ENCODE results near the gene BCKDHA.

BCKDHA gene

DNA sequence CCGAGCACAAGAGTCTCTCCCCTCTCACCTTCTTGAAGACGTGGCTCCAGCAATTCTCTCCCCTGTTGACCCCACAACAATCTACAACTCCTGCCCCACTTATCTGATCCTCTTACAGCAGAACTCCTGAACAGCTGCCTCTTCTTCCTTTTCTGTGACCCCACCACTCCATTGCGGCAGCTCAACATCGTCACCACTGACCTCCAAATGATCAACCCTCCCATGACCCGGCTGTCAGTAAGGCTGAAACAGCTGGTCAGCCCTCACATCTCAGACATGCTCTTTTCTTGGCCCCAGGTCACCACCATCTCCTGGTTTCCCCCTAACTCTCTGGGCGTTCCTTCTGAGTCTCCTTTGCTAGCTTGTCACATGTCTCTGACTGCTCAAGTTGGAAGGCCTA is 2.3 kb upstream of the BCKDHA start:
- H3K36me3 ChIP-seq (ENCODE audit: control insufficient read depth, insufficient read depth, low read length) = peaks cover 14% of the 10 kb centered on the region
- peak overlapping the region; percentile 2; the same call in 1 of the 2 replicates for H3K4me3 ChIP-seq (replicated peaks; ENCODE audit: low read depth, low read length)
- DNase-seq (ENCODE audit: extremely low read depth, insufficient read length) = no peak
- TF ChIP-seq, protein P1, sequence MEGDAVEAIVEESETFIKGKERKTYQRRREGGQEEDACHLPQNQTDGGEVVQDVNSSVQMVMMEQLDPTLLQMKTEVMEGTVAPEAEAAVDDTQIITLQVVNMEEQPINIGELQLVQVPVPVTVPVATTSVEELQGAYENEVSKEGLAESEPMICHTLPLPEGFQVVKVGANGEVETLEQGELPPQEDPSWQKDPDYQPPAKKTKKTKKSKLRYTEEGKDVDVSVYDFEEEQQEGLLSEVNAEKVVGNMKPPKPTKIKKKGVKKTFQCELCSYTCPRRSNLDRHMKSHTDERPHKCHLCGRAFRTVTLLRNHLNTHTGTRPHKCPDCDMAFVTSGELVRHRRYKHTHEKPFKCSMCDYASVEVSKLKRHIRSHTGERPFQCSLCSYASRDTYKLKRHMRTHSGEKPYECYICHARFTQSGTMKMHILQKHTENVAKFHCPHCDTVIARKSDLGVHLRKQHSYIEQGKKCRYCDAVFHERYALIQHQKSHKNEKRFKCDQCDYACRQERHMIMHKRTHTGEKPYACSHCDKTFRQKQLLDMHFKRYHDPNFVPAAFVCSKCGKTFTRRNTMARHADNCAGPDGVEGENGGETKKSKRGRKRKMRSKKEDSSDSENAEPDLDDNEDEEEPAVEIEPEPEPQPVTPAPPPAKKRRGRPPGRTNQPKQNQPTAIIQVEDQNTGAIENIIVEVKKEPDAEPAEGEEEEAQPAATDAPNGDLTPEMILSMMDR (IDR thresholded peaks at IDR 0.05; ENCODE audit: insufficient read depth, low read length, poor library complexity, severe bottlenecking) = no peak
- no peaks in the 10 kb centered on the region for H3K27me3 ChIP-seq (replicated peaks; ENCODE audit: control insufficient read depth, insufficient read depth, low read length)

DNA sequence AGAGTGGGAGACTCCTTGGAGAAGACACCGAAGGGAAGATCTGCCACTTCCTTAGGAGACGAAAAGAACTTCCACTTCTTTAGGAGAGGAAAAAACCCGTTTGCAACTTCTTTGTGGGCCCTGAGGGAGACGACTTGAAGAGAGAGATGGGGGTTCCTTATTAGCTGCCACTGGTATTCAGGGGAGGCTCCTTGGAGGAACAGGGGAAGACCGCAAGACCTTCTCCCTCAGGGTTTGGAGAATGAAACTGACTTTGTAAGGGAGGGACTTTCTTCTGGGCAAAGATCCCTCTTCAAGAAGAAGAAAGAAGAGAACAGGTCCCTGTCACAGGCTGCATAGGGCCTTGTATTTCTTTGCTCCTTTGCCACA is 416 bp downstream of the BCKDHA start:
- TF ChIP-seq, protein P1 (IDR thresholded peaks at IDR 0.05; ENCODE audit: insufficient read depth, low read length, poor library complexity, severe bottlenecking) = no peak
- Histone ChIP-seq H3K36me3 (ENCODE audit: control insufficient read depth, insufficient read depth, low read length) (peaks cover 1% of the 10 kb centered on the region; the same call in 1 of the 2 replicates), H3K4me3 (replicated peaks; ENCODE audit: low read depth, low read length) (peak overlapping the region; percentile 93), H3K27me3 (replicated peaks; ENCODE audit: control insufficient read depth, insufficient read depth, low read length) (no peaks in the 10 kb centered on the region)
- DNase-seq (ENCODE audit: extremely low read depth, insufficient read length) = no peak

DNA sequence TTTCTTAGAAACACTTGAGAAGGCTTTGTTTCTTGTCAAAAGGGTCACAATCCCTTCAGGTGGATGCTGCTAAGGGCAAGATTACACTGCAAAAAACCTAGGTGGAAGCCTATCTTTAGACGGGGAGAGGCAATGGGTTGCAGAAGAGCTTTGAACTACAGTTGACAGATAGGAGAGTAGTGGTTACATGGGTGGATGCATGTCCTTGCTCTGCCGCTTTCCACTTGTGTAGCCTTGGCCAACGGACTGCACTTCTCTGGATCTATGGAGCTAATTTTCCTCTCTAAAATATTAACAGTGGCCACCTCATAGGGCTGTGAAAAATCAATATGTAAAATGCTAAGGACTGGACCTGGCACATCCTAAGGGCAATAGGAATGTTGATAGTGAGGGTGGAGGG is 980 bp downstream of the BCKDHA start:
- peak overlapping the region; percentile 93 for H3K4me3 ChIP-seq (replicated peaks; ENCODE audit: low read depth, low read length)
- TF ChIP-seq, protein P1 (IDR thresholded peaks at IDR 0.05; ENCODE audit: insufficient read depth, low read length, poor library complexity, severe bottlenecking) = no peak
- no peaks in the 10 kb centered on the region for H3K27me3 ChIP-seq (replicated peaks; ENCODE audit: control insufficient read depth, insufficient read depth, low read length)
- H3K36me3 ChIP-seq (ENCODE audit: control insufficient read depth, insufficient read depth, low read length) = peaks cover 4% of the 10 kb centered on the region
- no peak for DNase-seq (ENCODE audit: extremely low read depth, insufficient read length)

DNA sequence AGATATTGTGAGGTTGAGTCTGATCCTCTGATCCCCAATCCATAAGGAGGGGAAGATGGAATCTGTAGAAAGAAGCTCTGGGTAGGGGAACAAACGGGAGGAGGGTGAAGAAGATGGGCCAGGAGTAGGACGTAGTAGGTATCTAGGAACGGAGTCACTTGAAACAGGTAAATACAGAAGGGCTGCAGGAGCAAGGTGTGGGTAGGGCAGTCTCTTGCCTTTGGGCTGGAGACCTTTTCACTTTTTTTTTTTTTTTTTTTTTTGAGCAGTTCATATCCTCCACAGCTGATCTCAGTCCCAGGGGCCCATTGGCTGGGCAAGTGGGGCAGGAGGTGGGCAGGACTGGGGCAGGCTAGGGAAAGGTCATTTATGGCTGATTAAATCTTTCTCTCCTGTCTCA is 1.5 kb downstream of the BCKDHA start:
- H3K27me3 ChIP-seq (replicated peaks; ENCODE audit: control insufficient read depth, insufficient read depth, low read length) = no peaks in the 10 kb centered on the region
- TF ChIP-seq, protein P1 (IDR thresholded peaks at IDR 0.05; ENCODE audit: insufficient read depth, low read length, poor library complexity, severe bottlenecking) = no peak
- H3K36me3 ChIP-seq (ENCODE audit: control insufficient read depth, insufficient read depth, low read length) = peaks cover 4% of the 10 kb centered on the region
- peak overlapping the region; percentile 93 for H3K4me3 ChIP-seq (replicated peaks; ENCODE audit: low read depth, low read length)
- no peak for DNase-seq (ENCODE audit: extremely low read depth, insufficient read length)

DNA sequence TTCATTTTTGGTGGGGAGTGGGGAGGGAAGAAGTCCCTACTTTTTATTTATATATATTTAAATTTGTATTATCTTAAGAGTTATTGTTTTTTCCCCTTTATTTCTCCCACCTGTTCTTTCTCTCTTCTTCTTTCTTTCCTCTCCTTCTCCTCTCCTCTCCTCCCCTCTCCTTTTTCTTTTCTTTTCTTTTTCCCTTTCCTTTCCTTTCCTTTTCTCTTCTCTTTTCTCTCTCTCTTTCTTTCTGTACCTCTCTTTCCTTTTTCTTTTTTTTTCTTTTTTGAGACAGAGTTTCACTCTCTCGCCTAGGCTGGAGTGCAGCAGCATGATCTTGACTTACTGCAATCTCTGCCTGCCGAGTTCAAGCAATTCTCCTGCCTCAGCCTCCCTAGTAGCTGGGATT is 1.9 kb downstream of the BCKDHA start:
- DNase-seq (ENCODE audit: extremely low read depth, insufficient read length) = no peak
- TF ChIP-seq, protein P1 (IDR thresholded peaks at IDR 0.05; ENCODE audit: insufficient read depth, low read length, poor library complexity, severe bottlenecking) = no peak
- no peaks in the 10 kb centered on the region for H3K27me3 ChIP-seq (replicated peaks; ENCODE audit: control insufficient read depth, insufficient read depth, low read length)

DNA sequence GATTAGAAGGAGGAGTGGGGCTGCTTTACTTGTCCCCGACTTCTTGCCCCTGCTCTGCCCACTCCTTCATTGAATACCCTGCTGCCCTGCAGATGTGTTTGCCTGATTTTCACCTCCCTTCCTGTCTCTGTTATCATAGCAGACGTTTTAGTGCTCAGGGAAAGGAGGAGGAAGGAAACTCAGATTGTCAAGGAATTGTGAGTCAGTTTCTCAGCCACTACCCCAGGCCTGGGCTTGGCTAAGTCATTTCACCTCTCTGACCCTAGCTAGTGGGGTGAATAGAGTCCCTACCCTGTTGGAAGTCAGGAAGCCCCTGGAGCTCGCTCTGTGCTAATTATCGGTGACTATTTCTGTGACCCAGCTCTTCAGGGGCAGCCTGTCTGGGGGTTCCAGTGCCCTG is 3.9 kb downstream of the BCKDHA start:
- H3K4me3 ChIP-seq (replicated peaks; ENCODE audit: low read depth, low read length) = no peak overlapping the region
- no peaks in the 10 kb centered on the region for H3K27me3 ChIP-seq (replicated peaks; ENCODE audit: control insufficient read depth, insufficient read depth, low read length)
- H3K36me3 ChIP-seq (ENCODE audit: control insufficient read depth, insufficient read depth, low read length) = peaks cover 4% of the 10 kb centered on the region
- TF ChIP-seq, protein P1 (IDR thresholded peaks at IDR 0.05; ENCODE audit: insufficient read depth, low read length, poor library complexity, severe bottlenecking) = no peak
- DNase-seq (ENCODE audit: extremely low read depth, insufficient read length) = no peak

More for the DNA sequence above, 1.9 kb downstream of the BCKDHA start:
- peaks cover 4% of the 10 kb centered on the region for H3K36me3 ChIP-seq (ENCODE audit: control insufficient read depth, insufficient read depth, low read length)
- H3K4me3 ChIP-seq (replicated peaks; ENCODE audit: low read depth, low read length) = no peak overlapping the region
